GM21528 (cell line): ENCODE data around the gene RBP2.

Experiments
- ATAC-seq: cut with Tn5 transposase; IDR thresholded peaks from one replicate; pipeline ENCODE4 v1.9.1; 2021; ENCODE audit warnings: mild to moderate bottlenecking, moderate library complexity; ENCODE audit not compliant: unreplicated experiment, low FRiP score

The RBP2 gene

DNA sequence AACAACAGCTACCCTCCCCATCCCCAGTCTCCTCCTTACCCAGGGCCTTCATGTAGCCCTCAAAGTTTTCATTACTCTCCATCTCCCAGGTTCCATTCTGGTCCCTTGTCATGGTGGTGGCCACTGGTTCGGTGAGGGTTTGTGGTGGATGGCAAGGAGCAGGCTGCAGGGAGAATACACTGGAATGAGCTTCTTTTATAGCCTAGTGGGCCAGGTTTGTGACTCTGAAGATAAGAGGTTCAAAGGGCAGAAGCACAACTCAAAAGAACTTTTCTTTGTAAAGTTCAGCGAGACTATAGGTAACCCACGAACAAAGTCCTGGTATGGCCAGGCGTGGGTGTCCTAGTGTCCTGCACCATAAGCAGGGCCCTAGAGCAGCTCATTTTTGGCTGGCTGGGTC, at the start of gene RBP2:
TSS of gene RBP2 (minus strand) at position 169 of the 400 bp plus-strand sequence. CDS start at position 112, 57 bp downstream.
- no peak for ATAC-seq

DNA sequence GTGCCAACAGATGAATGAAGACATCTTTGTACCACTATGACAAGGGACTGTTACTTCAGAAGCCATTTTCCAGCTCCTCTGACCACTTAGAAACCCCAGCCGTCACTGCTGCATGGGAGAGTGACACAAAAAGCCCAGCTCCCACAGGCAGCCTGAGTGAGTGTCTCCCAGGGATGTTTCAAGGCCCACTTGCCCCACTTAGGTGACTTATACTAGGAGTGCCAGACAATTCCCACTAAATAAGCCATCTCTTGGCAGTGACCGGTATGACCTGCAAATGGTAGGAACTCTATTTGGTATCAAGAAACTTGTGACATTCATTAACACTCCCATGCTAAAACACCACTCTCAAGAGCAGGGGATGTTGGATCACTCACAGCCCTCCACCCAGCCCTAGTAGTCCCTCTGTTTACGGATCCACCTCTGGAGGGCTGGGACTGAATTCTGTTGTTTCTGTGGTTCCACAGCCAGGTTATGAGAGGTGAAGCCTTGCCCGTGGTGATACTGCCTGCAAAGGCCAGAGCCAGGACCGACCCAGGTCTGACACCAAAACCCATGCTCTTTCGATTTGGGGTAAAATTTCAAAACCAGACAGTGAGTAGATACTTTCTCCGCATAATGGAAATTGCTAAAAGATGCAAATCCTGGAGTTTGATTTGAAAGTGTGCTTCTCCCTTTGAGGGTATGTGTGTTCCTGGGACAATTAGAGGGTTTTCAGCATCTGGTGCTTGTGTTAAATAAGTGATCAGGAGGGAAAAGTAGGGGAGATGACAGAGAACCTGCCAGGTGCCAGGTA, 48.7 kb upstream of the RBP2 start:
- ATAC-seq: no peak

GRCh38 chr3:139523718-139524117, 47.4 kb upstream of the RBP2 start:
- no peak for ATAC-seq

DNA sequence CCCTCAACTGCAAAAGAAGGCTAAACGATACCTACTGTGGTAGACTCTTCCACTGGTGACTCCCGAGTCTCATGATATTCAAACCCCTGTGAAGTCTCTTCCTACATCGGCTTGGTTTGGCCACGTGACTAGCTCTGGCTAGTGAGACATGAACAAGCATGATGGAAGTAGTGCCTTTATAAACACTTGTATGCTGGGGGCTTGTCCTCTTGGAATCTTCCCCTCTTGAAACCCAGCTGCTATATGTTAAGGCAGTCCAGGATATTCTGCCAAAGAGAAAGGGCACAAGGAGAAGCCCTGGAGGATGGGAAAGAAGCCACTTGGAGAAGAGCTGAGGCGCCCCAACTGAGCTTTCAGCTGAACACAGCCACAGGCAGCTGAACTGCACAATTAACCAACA, 46.9 kb upstream of the RBP2 start:
- no peak for ATAC-seq

DNA sequence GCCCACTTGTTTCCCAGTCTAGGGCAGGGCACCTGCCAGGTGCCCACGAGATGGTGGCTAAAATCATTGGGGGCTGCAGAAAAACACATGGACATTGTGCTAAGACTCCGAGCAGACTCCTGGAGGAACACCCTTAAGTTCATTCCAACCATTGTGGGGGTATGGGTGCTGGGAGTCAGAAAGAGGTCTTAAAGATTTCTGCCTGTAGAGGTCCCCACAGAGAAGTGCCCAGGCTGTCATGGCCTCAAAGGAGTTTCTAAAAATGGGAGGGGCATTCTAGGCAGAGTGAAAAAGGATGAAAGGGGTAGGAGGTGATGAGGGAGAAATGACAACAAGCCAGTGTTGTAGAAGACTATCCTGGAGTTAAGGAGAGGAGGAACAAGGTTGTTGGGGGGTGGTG, 46.1 kb upstream of the RBP2 start:
- no peak for ATAC-seq

GRCh38 chr3:139521816-139522215, 45.5 kb upstream of the RBP2 start:
- no peak for ATAC-seq

GRCh38 chr3:139521144-139521543, 44.8 kb upstream of the RBP2 start:
- ATAC-seq: no peak

DNA sequence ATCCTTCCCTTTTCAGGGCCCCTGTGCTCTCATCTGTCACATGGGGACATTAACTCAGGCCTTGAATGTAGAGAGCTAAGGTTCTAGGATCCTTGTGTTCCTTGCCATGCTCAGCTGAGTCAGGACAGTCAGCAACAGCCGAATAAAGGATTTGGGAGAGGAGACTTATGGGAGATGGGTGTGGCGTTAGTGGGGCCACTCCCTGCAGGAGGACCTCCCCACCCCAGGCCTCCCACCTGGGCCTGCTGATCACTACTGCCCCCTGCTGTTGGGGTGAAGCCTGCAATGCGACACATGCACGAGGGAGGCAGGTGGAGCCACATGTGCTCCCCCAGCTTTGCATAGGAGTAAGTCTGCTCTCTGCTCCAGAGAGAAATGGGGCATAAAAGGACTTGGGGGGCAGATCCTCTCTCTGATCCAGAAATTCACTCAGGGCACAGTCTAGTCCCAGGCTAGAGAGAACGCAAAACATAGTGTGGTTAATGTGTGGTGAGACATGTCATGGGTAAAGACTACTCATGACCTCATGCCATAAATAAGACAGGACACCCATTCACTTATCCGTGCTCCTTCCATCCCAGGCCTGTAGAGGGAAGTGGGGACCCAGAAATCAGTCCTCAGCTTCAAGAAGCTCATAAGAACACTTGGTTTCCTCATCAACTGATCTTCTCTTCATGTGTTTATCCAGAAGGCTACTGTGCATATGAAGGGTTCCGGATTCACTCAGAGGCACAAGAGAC, 43.9 kb upstream of the RBP2 start:
- no peak for ATAC-seq

DNA sequence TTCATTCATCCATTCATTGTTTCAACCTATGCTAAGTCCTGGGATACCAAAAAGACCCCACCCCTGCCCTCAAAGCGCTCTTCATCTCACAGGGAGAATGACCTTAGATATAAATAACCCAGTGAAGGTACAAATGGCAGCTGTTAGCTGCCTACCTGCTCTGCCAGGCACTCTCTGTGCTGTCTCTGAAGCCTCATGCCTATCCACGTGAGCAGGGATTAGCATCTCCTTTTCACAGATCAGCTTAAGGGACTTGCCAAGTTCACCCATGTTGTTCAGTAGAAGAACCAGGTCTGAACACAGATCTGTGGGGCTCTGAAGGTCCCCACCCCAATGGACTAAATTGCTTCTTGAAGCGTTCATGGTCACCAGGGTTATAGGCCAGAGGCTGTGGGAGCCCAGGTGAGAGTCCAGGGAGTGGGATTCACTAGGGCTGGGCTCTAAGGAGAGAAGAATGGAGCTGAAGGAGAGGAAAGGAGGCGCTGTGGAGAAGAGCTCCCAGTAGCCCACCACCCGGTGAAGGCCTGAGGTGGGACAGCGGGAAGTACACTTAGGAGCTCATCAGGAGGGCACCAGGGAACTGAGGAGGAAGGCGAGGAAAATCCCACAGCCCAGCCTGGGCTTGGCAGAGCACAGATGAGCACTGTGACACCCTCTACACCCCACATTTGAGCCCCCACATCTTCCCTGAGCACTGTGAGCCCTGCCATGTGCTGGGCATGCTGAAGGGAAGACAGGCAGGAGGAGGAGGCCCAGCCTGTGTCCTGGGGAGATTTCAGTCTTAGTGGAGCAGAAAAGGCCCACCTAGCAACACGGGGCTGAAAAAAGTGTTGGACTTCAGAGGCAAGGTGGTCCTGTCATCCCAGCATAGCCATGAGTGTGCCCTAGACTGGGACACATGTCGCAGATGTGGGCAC, 42.9 kb upstream of the RBP2 start:
- ATAC-seq: no peak

DNA sequence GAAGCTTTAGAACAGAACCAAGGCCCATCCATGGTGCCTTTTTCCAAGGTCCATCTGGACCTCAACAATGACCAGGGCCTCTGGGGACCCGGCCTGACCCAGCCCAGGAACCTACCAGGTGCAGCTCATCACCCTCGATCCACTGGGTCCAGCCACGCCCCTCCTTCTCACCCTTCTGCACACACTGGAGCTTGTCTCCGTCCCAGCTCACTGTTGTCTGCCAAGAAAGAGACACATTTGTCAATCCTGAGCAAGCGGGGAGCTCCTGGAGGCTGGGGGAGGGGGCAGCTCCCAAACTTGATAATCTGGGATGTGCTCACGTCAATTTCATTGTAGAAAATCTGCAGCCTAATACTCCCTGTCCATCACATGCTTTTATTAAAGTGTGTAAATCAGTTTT, 42.0 kb upstream of the RBP2 start:
- ATAC-seq: no peak

GRCh38 chr3:139517321-139518065, 41.2 kb upstream of the RBP2 start:
- no peak for ATAC-seq

DNA sequence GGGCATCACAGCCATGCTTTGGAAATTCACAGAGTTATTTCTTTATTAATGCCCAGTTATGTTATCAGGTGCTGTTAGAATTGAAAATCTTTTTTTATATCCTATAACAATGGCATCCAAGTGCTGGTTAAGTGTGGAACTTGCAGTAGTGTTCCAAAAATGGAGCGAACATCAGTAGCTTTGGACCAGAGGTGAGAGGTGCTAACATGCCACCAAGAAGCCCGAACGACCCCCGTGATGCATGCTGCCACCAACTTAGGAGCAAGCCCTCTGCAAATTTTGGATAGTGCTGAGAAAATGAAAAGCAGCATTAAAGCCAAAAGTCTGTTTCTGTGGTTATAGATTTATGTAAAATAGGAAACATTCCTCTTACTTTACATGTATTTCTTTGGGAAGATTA, 38.4 kb upstream of the RBP2 start:
- no peak for ATAC-seq

DNA sequence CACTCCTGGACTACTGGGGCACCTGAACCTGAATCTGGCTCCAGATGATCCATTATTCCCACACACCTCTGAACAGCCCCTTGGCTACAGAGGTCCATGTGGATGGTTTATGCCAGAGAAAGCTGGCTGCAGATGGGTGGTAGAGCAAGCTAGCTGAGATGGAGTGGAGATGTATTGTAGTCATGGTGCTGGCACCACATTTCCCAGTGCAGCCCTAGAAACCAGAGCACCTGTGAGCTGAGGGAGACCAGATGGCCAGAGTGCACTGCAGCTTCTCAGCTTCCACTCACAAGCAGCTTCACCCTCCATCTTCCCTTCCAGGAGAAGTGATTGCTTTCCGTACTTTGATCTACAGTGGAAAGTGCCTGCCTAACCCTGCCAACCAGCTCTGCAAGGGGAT, 33.3 kb upstream of the RBP2 start:
- no peak for ATAC-seq

GRCh38 chr3:139506766-139507165, 30.4 kb upstream of the RBP2 start:
- no peak for ATAC-seq

DNA sequence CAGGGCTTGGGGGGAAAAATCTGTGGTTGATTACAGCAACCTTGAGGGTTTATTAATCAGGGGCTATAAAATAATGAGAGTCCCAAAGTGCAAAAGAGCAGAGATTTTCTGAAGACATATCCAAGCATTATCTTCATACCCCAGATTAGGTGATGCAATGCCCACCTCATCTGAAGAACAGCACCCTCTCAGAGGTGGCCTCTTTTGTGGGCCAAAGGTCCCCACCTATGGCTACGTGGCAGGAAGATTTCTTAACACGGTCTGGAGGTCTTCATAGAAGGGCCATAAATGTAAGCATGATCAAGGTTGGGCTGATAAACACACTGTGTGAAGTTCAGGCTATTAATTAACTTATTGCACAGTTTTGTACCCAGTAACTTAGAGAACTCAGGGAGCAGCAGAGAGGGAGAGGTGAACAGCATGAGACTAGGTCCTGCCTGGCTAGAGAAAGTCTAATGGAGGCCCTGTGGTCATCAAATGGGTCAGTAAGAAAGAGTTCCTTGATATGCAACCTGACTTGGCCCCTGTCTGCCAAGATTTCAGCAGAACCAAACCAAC, 29.6 kb upstream of the RBP2 start:
- no peak for ATAC-seq

DNA sequence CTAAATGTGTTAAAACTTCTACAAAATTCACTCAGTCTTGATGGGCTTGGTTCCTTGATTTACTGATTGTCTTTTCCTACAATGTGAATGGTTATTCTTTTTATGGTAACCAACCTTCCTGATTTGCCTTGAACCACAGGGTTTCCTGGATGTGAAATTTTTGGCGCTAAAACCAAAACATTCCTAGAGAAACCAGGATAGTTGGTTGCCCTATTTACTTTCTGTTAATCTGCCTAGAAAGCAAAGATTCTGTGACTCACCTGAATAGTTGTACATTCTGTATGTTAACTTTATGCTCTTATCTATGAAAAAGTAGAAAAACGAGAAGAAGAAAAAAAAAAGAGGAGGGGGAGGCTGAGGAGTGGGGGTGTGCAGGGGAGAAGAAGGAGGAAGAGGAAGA, 23.2 kb upstream of the RBP2 start:
- ATAC-seq: no peak

GRCh38 chr3:139493826-139494385, 17.6 kb upstream of the RBP2 start:
- ATAC-seq: no peak

DNA sequence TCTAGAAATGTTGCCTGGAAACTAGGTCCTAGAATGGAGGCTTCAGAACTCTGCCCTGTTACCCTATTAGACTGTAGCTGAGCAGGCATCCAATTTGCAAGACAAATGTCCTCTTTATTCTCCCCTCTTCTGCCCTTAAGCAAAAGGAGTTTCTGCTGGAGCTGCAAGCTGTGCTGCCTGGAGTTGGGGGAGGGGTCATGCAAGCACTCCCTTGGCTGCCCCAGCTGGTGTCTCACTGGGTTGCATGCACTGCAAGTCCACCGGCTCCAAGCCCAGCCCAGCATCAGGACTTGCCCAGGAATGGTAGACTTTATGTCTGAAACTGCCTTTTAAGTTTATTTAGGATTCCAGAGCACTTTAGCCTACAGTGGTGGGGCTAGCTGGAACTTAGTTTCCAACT, 15.7 kb upstream of the RBP2 start:
- ATAC-seq: no peak

- no peak for ATAC-seq
These were observed 14.8 kb upstream of the RBP2 start for GRCh38 chr3:139491027-139491700.
